K562 (cell line): ENCODE results near the gene EBNA1BP2.

Source experiments
- CCNT2 ChIP-seq: IDR thresholded peaks from 2 replicates; pipeline ENCODE4 v1.6.1; 2011; ENCODE audit warnings: borderline replicate concordance, low read depth, mild to moderate bottlenecking, moderate library complexity, mixed read lengths, low read length; ENCODE audit not compliant: insufficient read length; ENCODE audit errors: extremely low read depth
- FOS ChIP-seq: IDR thresholded peaks from 3 replicates; pipeline ENCODE4 v1.6.1; 2011; ENCODE audit not compliant: insufficient read length; ENCODE audit errors: extremely low read depth
- GABPA ChIP-seq: fragments of 200-800 bp; sonication (Bioruptor generic); conservative IDR thresholded peaks from 2 replicates; pipeline ENCODE4 v1.6.1; 2016; ENCODE audit warnings: low read depth, missing genetic modification characterization, missing compliant biosample characterization
- JUNB ChIP-seq: fragments of 450-650 bp; formaldehyde crosslinking; conservative IDR thresholded peaks from 2 replicates; pipeline ENCODE4 v1.4.0; 2020; ENCODE audit warnings: mild to moderate bottlenecking
- KDM1A ChIP-seq, 2 experiments: fragments of 450-650 bp; IDR thresholded peaks; 2 replicates each; pipeline ENCODE4 v1.6.1; 2016; ENCODE audit warnings: mild to moderate bottlenecking in 2 of 2
- KDM4B ChIP-seq, 2 experiments: fragments of 450-650 bp in 1 of 2; sonication (generic) in 1 of 2; IDR thresholded peaks; 2 replicates each; pipeline ENCODE4 v1.6.1; 2016 to 2017; ENCODE audit warnings: borderline replicate concordance in 2 of 2, antibody characterized with exemption in 1 of 2, low read depth in 1 of 2, mild to moderate bottlenecking in 1 of 2
- KDM5B ChIP-seq: fragments of 200-600 bp; sonication (generic); IDR thresholded peaks from 2 replicates; pipeline ENCODE4 v1.6.1; 2012; ENCODE audit warnings: low read depth, mild to moderate bottlenecking, moderate library complexity, low read length, control low read depth, inconsistent platforms; ENCODE audit not compliant: insufficient replicate concordance
- NR1H2 ChIP-seq: sonication (generic); formaldehyde crosslinking; IDR thresholded peaks from 2 replicates; pipeline ENCODE4 v1.4.0; 2020; ENCODE audit warnings: mild to moderate bottlenecking, missing genetic modification reagents
- POLR2A ChIP-seq: fragments of 450-650 bp; conservative IDR thresholded peaks from 2 replicates; pipeline ENCODE4 v1.6.1; 2016
- ZNF830 ChIP-seq: fragments of 250-450 bp; sonication (Bioruptor Pico); IDR thresholded peaks from 2 replicates; pipeline ENCODE4 v1.5.0; 2021; ENCODE audit warnings: mild to moderate bottlenecking

- no peak for TF ChIP-seq FOS
- TF ChIP-seq GABPA (tag) = no peak
- peak; percentile 18 for TF ChIP-seq CCNT2
- TF ChIP-seq KDM4B (IDR thresholded peaks at IDR 0.05; ENCODE audit: borderline replicate concordance in 2 of 2, low read depth in 1 of 2) = no peak
- peak; percentile 76 to 79 for TF ChIP-seq KDM1A (IDR thresholded peaks at IDR 0.05)
- TF ChIP-seq JUNB (CRISPR knock-in tag) = no peak
- no peak for TF ChIP-seq POLR2A
- no peak for TF ChIP-seq KDM5B
- no peak for TF ChIP-seq NR1H2
- TF ChIP-seq ZNF830 (CRISPR knock-in tag) = no peak
Observed at GRCh38 chr1:43134068-43134467, 38.0 kb downstream of the EBNA1BP2 start.
